ENCODE measurements around the gene GCN1. TPM values are rescaled to one million over a fixed set of nuclear protein-coding genes. Genes with fewer than 3 reads are reported as not detected.
"Not testable (repeated sequence)": the region's sequence is repeated elsewhere in the genome, so short reads cannot be mapped to it uniquely, and the experiment has no call there.

Gene GCN1
- polyA plus RNA-seq, 4 donors = 45.9 to 68.8 (median 54.6) TPM

GRCh38 chr12:120215766-120216735, 21.5 kb upstream of the GCN1 start:
- DNase-seq (ENCODE audit: low read depth in 4 of 4, low spot score in 2 of 4) = no peak

- no peak for DNase-seq (ENCODE audit: low read depth in 4 of 4, low spot score in 2 of 4)
Measured at GRCh38 chr12:120215357-120215735, 20.8 kb upstream of the GCN1 start.

- DNase-seq (ENCODE audit: low read depth in 4 of 4, low spot score in 2 of 4) = no peak
Measured at GRCh38 chr12:120214626-120215356, 20.3 kb upstream of the GCN1 start.

GRCh38 chr12:120213758-120214157, 19.2 kb upstream of the GCN1 start:
- DNase-seq (ENCODE audit: low read depth in 4 of 4, low spot score in 2 of 4) = no peak

- not testable (repeated sequence) for DNase-seq (ENCODE audit: low read depth in 4 of 4, low spot score in 2 of 4)
Measured at GRCh38 chr12:120213182-120213581, 18.7 kb upstream of the GCN1 start.

- DNase-seq (ENCODE audit: low read depth in 4 of 4, low spot score in 2 of 4) = no peak
Measured at GRCh38 chr12:120212301-120212700, 17.8 kb upstream of the GCN1 start.

- no peak for DNase-seq (ENCODE audit: low read depth in 4 of 4, low spot score in 2 of 4)
Measured at GRCh38 chr12:120211904-120212283, 17.4 kb upstream of the GCN1 start.

GRCh38 chr12:120211243-120211903, 16.9 kb upstream of the GCN1 start:
- no peak for DNase-seq (ENCODE audit: low read depth in 4 of 4, low spot score in 2 of 4)

- DNase-seq (ENCODE audit: low read depth in 4 of 4, low spot score in 2 of 4) = no peak
Measured at GRCh38 chr12:120209851-120210250, 15.3 kb upstream of the GCN1 start.

GRCh38 chr12:120207227-120207626, 12.7 kb upstream of the GCN1 start:
- no peak for DNase-seq (ENCODE audit: low read depth in 4 of 4, low spot score in 2 of 4)

GRCh38 chr12:120206781-120207180, 12.3 kb upstream of the GCN1 start:
- DNase-seq (ENCODE audit: low read depth in 4 of 4, low spot score in 2 of 4) = not testable (repeated sequence)

GRCh38 chr12:120206228-120206627, 11.7 kb upstream of the GCN1 start:
- DNase-seq (ENCODE audit: low read depth in 4 of 4, low spot score in 2 of 4) = no peak

- DNase-seq (ENCODE audit: low read depth in 4 of 4, low spot score in 2 of 4) = no peak
Measured at GRCh38 chr12:120204171-120204570, 9.7 kb upstream of the GCN1 start.

- DNase-seq (ENCODE audit: low read depth in 4 of 4, low spot score in 2 of 4) = no peak
Measured at GRCh38 chr12:120200364-120200800, 5.9 kb upstream of the GCN1 start.

- DNase-seq (ENCODE audit: low read depth in 4 of 4, low spot score in 2 of 4) = no peak
Measured at GRCh38 chr12:120199595-120200306, 5.2 kb upstream of the GCN1 start.

- DNase-seq (ENCODE audit: low read depth in 4 of 4, low spot score in 2 of 4) = no peak
Measured at GRCh38 chr12:120199025-120199424, 4.5 kb upstream of the GCN1 start.

- no peak for DNase-seq (ENCODE audit: low read depth in 4 of 4, low spot score in 2 of 4)
Measured at GRCh38 chr12:120197542-120197887, 3.0 kb upstream of the GCN1 start.

- DNase-seq (ENCODE audit: low read depth in 4 of 4, low spot score in 2 of 4) = not testable (repeated sequence)
Measured at GRCh38 chr12:120196817-120197541, 2.5 kb upstream of the GCN1 start.

GRCh38 chr12:120196363-120196762, 1.8 kb upstream of the GCN1 start:
- DNase-seq (ENCODE audit: low read depth in 4 of 4, low spot score in 2 of 4) = no peak

GRCh38 chr12:120194226-120194533, 335 bp downstream of the GCN1 start:
- DNase-seq (ENCODE audit: low read depth in 4 of 4, low spot score in 2 of 4) = no peak
